ENCODE data around the gene WDR81.
"Not testable (repeated sequence)": the region's sequence is repeated elsewhere in the genome, so short reads cannot be mapped to it uniquely, and the experiment has no call there.

The WDR81 gene

DNA sequence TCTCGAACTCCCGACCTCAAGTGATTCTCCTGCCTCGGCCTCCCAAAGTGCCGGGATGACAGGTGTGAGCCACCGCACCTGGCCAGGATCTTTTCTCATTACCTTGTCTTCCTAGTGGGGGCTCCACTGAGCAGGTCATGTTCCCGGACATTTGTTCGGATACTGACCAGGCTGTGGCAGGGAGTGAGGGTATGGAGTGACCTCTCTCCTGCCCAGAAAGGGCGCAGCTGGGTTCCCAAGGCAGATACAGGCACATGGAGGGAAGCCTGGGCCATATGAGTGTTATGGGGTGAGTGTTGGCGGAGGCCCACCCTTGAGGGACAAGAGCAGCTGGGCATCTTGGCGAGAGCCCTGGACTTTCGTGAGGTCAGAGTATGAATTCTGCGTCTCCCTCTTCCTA, 42.9 kb downstream of the WDR81 start:
- no peak for DNase-seq
- no peaks in the 10 kb centered on the region for H3K27me3 Mint-ChIP-seq
- no peak for ATAC-seq
- H3K27ac Mint-ChIP-seq = no peak overlapping the region
- H3K9me3 Mint-ChIP-seq = no peaks in the 10 kb centered on the region
- peaks cover 41% of the 10 kb centered on the region for H3K4me1 Mint-ChIP-seq
- no peak overlapping the region for H3K4me3 Mint-ChIP-seq
- H3K36me3 Mint-ChIP-seq (ENCODE audit: low read depth) = no peaks in the 10 kb centered on the region

GRCh38 chr17:1769822-1770477, 45.4 kb downstream of the WDR81 start:
- Mint-ChIP-seq H3K4me3 (peak overlapping the region; percentile 21), H3K9me3 (no peaks in the 10 kb centered on the region), H3K27ac (no peak overlapping the region), H3K4me1 (peaks cover 23% of the 10 kb centered on the region), H3K36me3 (ENCODE audit: low read depth) (no peaks in the 10 kb centered on the region), H3K27me3 (no peaks in the 10 kb centered on the region)
- ATAC-seq (peak; percentile 44), DNase-seq (peak; percentile 13)

- DNase-seq; H3K4me3 Mint-ChIP-seq; H3K27ac Mint-ChIP-seq; H3K36me3 Mint-ChIP-seq (ENCODE audit: low read depth); H3K27me3 Mint-ChIP-seq; H3K9me3 Mint-ChIP-seq; ATAC-seq: not testable (repeated sequence)
- peaks cover 20% of the 10 kb centered on the region for H3K4me1 Mint-ChIP-seq
Observed at GRCh38 chr17:1773000-1773695, 48.6 kb downstream of the WDR81 start.

- Mint-ChIP-seq H3K36me3 (ENCODE audit: low read depth) (no peaks in the 10 kb centered on the region), H3K4me3 (no peak overlapping the region), H3K27ac (no peak overlapping the region), H3K27me3 (no peaks in the 10 kb centered on the region), H3K9me3 (no peaks in the 10 kb centered on the region), H3K4me1 (peaks cover 20% of the 10 kb centered on the region)
- DNase-seq (no peak), ATAC-seq (no peak)
Observed at GRCh38 chr17:1773696-1774181, 49.2 kb downstream of the WDR81 start.

- peaks cover 16% of the 10 kb centered on the region for H3K4me1 Mint-ChIP-seq
- H3K27ac Mint-ChIP-seq = no peak overlapping the region
- DNase-seq (no peak), ATAC-seq (no peak)
- H3K27me3 Mint-ChIP-seq = no peaks in the 10 kb centered on the region
- no peaks in the 10 kb centered on the region for H3K9me3 Mint-ChIP-seq
- H3K4me3 Mint-ChIP-seq = no peak overlapping the region
- H3K36me3 Mint-ChIP-seq (ENCODE audit: low read depth) = peaks cover 4% of the 10 kb centered on the region
Observed at GRCh38 chr17:1774390-1775176, 50.1 kb downstream of the WDR81 start.

DNA sequence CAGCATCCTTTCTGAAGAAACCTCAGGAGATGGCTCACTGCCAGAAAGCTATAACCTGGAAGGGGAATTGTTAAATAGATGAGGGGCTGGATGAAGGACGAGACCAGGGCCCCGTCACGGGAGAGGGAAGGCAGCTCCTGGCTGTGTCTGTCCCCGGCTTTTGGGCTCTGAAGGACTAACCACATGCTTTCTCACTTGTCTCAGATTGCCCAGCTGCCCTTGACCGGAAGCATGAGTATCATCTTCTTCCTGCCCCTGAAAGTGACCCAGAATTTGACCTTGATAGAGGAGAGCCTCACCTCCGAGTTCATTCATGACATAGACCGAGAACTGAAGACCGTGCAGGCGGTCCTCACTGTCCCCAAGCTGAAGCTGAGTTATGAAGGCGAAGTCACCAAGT, 51.8 kb downstream of the WDR81 start:
- DNase-seq (no peak), ATAC-seq (no peak)
- no peaks in the 10 kb centered on the region for H3K27me3 Mint-ChIP-seq
- no peak overlapping the region for H3K4me3 Mint-ChIP-seq
- peaks cover 7% of the 10 kb centered on the region for H3K36me3 Mint-ChIP-seq (ENCODE audit: low read depth)
- no peaks in the 10 kb centered on the region for H3K9me3 Mint-ChIP-seq
- peaks cover 7% of the 10 kb centered on the region for H3K4me1 Mint-ChIP-seq
- H3K27ac Mint-ChIP-seq = no peak overlapping the region

- Mint-ChIP-seq H3K27me3 (no peaks in the 10 kb centered on the region), H3K9me3 (no peaks in the 10 kb centered on the region), H3K36me3 (ENCODE audit: low read depth) (peaks cover 10% of the 10 kb centered on the region), H3K4me1 (peaks cover 4% of the 10 kb centered on the region), H3K4me3 (no peak overlapping the region), H3K27ac (no peak overlapping the region)
- DNase-seq = no peak
- no peak for ATAC-seq
Observed at GRCh38 chr17:1776857-1777256, 52.4 kb downstream of the WDR81 start.

- Mint-ChIP-seq H3K27me3 (no peaks in the 10 kb centered on the region), H3K27ac (no peak overlapping the region), H3K4me1 (peaks cover 15% of the 10 kb centered on the region), H3K36me3 (ENCODE audit: low read depth) (peaks cover 22% of the 10 kb centered on the region), H3K4me3 (no peak overlapping the region), H3K9me3 (no peaks in the 10 kb centered on the region)
- ATAC-seq (no peak), DNase-seq (no peak)
Observed at GRCh38 chr17:1779571-1780131, 55.1 kb downstream of the WDR81 start.

GRCh38 chr17:1782171-1782567, 57.7 kb downstream of the WDR81 start:
- H3K27me3 Mint-ChIP-seq = no peaks in the 10 kb centered on the region
- no peaks in the 10 kb centered on the region for H3K9me3 Mint-ChIP-seq
- peak overlapping the region; percentile 55 for H3K27ac Mint-ChIP-seq
- H3K36me3 Mint-ChIP-seq (ENCODE audit: low read depth) = peaks cover 27% of the 10 kb centered on the region
- H3K4me1 Mint-ChIP-seq = peaks cover 15% of the 10 kb centered on the region
- ATAC-seq (no peak), DNase-seq (no peak)
- H3K4me3 Mint-ChIP-seq = no peak overlapping the region

DNA sequence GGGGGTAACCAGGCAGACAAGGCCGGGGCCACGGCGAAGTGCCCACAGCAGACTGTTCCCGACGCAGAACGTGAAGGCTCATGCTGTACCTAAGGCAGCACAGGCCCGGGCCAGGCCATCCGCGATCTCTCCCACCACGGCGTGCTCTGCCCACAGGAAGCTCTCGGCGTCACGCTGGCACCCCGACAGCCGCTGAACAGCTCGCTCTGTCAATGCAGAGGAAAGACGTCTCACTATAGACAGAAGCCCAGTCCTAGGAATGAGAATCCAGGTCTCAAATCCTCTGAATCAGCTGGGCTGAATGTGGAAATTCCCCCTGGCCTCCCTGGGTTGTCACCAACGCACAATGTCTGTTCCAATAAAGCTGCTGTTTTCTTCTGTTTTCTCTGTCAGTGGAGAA, 58.8 kb downstream of the WDR81 start:
- H3K4me1 Mint-ChIP-seq = peaks cover 15% of the 10 kb centered on the region
- peak overlapping the region; percentile 24 for H3K27ac Mint-ChIP-seq
- H3K4me3 Mint-ChIP-seq = no peak overlapping the region
- H3K27me3 Mint-ChIP-seq = no peaks in the 10 kb centered on the region
- no peaks in the 10 kb centered on the region for H3K9me3 Mint-ChIP-seq
- ATAC-seq (no peak), DNase-seq (no peak)
- peaks cover 27% of the 10 kb centered on the region for H3K36me3 Mint-ChIP-seq (ENCODE audit: low read depth)

DNA sequence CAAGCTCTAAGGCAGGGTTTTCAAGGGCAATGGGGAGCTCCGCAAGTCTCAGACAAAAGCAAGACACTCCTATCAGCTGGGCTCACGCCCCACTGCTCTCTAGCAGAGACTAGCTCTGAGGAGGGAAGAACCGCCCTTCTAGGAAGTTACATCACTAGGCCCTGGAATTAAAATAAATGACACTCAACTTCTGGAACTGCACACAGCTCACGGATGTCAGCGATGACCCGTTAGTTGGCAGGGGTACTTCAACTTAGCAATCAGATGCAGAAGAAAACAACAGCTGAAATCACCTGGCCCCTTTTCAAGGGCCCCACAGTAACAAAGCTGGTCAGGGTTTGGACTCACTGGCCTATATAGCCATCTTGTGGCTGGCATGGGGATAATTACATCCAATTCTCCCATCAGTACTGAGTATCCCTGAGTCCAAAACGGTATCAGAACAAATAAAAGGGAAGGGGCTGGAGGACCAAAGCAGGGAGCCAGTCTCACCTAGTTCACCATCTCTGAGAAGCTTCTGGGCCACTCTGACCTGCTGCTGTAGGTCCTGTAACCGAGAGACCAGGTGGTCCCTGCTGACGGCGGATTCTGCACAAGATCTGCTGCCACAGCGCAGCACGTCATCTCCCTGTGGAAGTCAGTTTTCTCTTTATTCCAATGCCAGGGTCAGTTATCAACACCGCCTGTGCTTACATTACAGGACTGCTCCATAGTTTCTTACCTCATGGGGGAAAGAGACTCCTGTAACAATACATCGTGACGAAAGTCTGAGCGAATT, 59.5 kb downstream of the WDR81 start:
- no peak for DNase-seq
- peak overlapping the region; percentile 24 for H3K27ac Mint-ChIP-seq
- peaks cover 27% of the 10 kb centered on the region for H3K36me3 Mint-ChIP-seq (ENCODE audit: low read depth)
- no peaks in the 10 kb centered on the region for H3K27me3 Mint-ChIP-seq
- no peaks in the 10 kb centered on the region for H3K9me3 Mint-ChIP-seq
- ATAC-seq = no peak
- H3K4me1 Mint-ChIP-seq = peaks cover 15% of the 10 kb centered on the region
- no peak overlapping the region for H3K4me3 Mint-ChIP-seq

- no peaks in the 10 kb centered on the region for H3K9me3 Mint-ChIP-seq
- no peak for ATAC-seq
Observed at GRCh38 chr17:1785930-1786329, 61.4 kb downstream of the WDR81 start.

DNA sequence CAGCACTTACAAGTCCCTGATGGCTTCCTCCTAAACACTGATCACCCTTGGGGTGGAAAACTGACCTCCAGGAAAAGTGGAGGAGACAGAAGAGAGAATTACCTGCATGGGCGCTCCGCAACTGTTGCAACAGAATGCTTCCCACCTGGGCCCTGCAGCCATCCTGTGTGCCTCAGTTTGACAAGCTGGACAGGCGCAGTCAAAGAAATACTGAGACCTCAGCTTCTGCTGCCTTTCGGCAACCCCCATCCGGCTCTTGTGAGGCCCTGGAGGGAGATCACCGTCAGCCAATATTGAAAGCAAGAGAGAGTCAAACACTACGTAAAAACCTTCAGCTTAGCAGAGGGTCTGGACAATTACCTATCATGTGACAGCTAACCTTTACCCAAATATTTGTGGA, 62.2 kb downstream of the WDR81 start:
- no peak for DNase-seq
- H3K4me3 Mint-ChIP-seq = no peak overlapping the region
- H3K36me3 Mint-ChIP-seq (ENCODE audit: low read depth) = peaks cover 22% of the 10 kb centered on the region
- peaks cover 15% of the 10 kb centered on the region for H3K4me1 Mint-ChIP-seq
- no peaks in the 10 kb centered on the region for H3K27me3 Mint-ChIP-seq
- H3K9me3 Mint-ChIP-seq = no peaks in the 10 kb centered on the region
- ATAC-seq = no peak
- no peak overlapping the region for H3K27ac Mint-ChIP-seq

More at GRCh38 chr17:1785930-1786329, 61.4 kb downstream of the WDR81 start:
- H3K27me3 Mint-ChIP-seq = no peaks in the 10 kb centered on the region
- H3K36me3 Mint-ChIP-seq (ENCODE audit: low read depth) = peaks cover 20% of the 10 kb centered on the region
- H3K4me3 Mint-ChIP-seq = no peak overlapping the region
- DNase-seq = no peak
- peaks cover 15% of the 10 kb centered on the region for H3K4me1 Mint-ChIP-seq
- H3K27ac Mint-ChIP-seq = no peak overlapping the region

DNA sequence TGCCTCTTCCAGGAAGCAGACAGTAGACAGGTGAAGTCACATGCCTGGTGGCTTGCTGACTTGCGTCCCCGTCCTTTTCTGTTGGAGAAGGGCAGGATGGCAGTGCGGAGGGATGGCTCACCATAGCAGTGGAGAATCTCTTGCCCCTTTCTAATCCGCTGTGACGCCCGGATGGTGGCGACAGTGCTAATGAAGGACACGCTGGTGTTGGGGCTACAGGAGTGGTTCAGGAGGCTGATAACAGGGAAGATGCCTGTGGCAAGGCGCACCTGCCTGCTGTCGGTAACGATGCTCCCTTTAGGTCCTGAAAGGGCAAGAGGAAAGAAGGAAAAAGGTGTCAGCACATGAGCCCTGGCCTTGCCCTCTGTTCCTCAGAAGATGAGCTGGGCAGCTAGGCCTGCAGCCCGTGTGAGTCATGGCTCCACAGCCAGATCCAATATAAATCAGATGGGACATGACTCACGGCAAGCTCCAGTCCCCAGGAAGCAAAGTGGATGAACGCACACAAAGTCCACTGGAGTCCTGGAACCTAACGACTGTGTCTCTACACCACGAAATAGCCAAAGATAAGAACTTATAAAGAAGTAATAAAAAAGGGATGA, 62.9 kb downstream of the WDR81 start:
- ATAC-seq (no peak), DNase-seq (no peak)
- peaks cover 15% of the 10 kb centered on the region for H3K4me1 Mint-ChIP-seq
- no peaks in the 10 kb centered on the region for H3K9me3 Mint-ChIP-seq
- H3K36me3 Mint-ChIP-seq (ENCODE audit: low read depth) = peaks cover 18% of the 10 kb centered on the region
- H3K27ac Mint-ChIP-seq = no peak overlapping the region
- H3K27me3 Mint-ChIP-seq = no peaks in the 10 kb centered on the region
- no peak overlapping the region for H3K4me3 Mint-ChIP-seq

Data from activated naive CD8-positive, alpha-beta T cell treated with anti-CD3 and anti-CD28 coated beads, Interleukin-2, amount 50 U/mL, for 24 hours (primary cell).